Measurements from ENCODE around the gene KLHL13. TPM values are rescaled to one million over a fixed set of nuclear protein-coding genes. Genes with fewer than 3 reads are reported as not detected.

The KLHL13 gene
- polyA plus RNA-seq, 1 experiment = 10.7 TPM

DNA sequence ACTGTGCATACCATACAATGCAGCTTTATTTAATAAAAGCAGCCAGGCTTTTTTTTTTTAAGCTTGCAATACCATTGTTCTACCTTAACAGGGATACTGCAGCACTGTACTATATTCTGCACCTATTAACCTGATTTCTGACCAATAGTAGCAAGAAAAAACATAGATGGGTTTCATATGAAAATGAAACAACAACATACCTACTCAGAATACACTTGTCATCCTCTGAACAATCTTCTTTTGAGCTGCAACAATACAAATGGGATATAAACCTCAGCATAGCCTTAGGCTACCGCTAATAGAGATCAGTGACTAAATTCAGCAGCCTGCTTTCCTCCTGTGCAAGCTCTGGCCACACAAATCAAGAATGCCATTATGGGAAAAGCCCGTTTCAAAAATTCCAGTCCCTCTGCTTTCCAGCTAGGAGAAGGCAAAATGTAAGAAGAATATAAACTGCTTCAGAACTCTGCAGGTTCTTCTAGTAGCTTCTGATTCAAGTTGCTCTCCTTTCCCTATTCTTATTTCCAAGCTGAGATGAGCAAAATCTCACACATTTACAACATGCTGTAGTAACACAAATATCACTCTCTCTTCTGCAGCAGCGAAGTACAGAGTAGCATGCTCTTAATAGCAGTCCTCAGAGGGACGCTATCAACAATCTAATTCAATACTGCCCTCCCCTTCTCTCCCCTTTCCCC lies 143.4 kb downstream of the KLHL13 start:
- POLR2A ChIA-PET = no interaction called here
- no peak overlapping the region for H3K4me3 ChIP-seq (ENCODE audit: low read depth, low read length)

GRCh38 chrX:117972711-117973109 lies 143.9 kb downstream of the KLHL13 start:
- no peak for DNase-seq (ENCODE audit: low read depth, low spot score)
- H3K27me3 ChIP-seq (ENCODE audit: control insufficient read depth, insufficient read depth, low read length) = no peaks in the 10 kb centered on the region
- no peak overlapping the region for H3K27ac ChIP-seq (ENCODE audit: low read depth, low read length)
- TF ChIP-seq CTCF (IDR thresholded peaks at IDR 0.05; ENCODE audit: low read depth, low read length) = no peak
- no peaks in the 10 kb centered on the region for H3K9me3 ChIP-seq (ENCODE audit: control insufficient read depth, insufficient read depth, low read length)
- CTCF ChIA-PET = interaction anchor here (2.1 kb wide), 1 partner anchor 12 kb away, joined by 15 read pairs; no protein-coding TSS in a partner anchor
- no peak overlapping the region for H3K4me3 ChIP-seq (ENCODE audit: low read depth, low read length)
- POLR2A ChIA-PET = no interaction called here

More for the DNA sequence above, 143.4 kb downstream of the KLHL13 start:
- DNase-seq (ENCODE audit: low read depth, low spot score) = no peak
- H3K9me3 ChIP-seq (ENCODE audit: control insufficient read depth, insufficient read depth, low read length) = no peaks in the 10 kb centered on the region
- CTCF ChIA-PET = interaction anchor here (2.1 kb wide), 1 partner anchor 12 kb away, joined by 15 read pairs; no protein-coding TSS in a partner anchor
- TF ChIP-seq CTCF (IDR thresholded peaks at IDR 0.05; ENCODE audit: low read depth, low read length) = no peak
- H3K27me3 ChIP-seq (ENCODE audit: control insufficient read depth, insufficient read depth, low read length) = no peaks in the 10 kb centered on the region
- H3K27ac ChIP-seq (ENCODE audit: low read depth, low read length) = no peak overlapping the region

DNA sequence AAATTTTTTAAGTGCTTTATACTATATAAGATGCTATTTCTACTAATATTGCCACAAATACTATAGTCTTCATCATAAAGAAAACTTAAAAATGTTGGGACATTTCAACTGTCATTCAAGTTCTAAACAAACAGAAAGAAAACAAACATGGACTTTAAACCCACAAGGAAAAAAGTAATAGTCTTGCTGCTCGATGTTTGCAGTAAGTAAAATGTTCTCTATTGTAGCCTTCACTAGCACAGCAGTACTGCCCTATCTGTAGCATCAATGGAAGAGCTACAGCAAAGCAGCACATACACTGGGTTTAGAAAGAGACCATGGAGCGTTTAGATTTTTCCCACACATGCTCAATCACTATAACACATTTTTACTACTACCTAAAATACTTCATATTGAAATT lies 146.8 kb downstream of the KLHL13 start:
- ChIA-PET CTCF (no interaction called here), POLR2A (no interaction called here)
- no peak overlapping the region for H3K27ac ChIP-seq (ENCODE audit: low read depth, low read length)
- H3K4me3 ChIP-seq (ENCODE audit: low read depth, low read length) = no peak overlapping the region
- H3K27me3 ChIP-seq (ENCODE audit: control insufficient read depth, insufficient read depth, low read length) = no peaks in the 10 kb centered on the region
- DNase-seq (ENCODE audit: low read depth, low spot score) = no peak
- H3K9me3 ChIP-seq (ENCODE audit: control insufficient read depth, insufficient read depth, low read length) = no peaks in the 10 kb centered on the region
- no peak for TF ChIP-seq CTCF (IDR thresholded peaks at IDR 0.05; ENCODE audit: low read depth, low read length)

GRCh38 chrX:117969328-117969727 lies 147.3 kb downstream of the KLHL13 start:
- Histone ChIP-seq H3K27ac (ENCODE audit: low read depth, low read length) (no peak overlapping the region), H3K9me3 (ENCODE audit: control insufficient read depth, insufficient read depth, low read length) (no peaks in the 10 kb centered on the region), H3K27me3 (ENCODE audit: control insufficient read depth, insufficient read depth, low read length) (no peaks in the 10 kb centered on the region), H3K4me3 (ENCODE audit: low read depth, low read length) (no peak overlapping the region)
- ChIA-PET CTCF (no interaction called here), POLR2A (no interaction called here)
- TF ChIP-seq CTCF (IDR thresholded peaks at IDR 0.05; ENCODE audit: low read depth, low read length) = no peak
- DNase-seq (ENCODE audit: low read depth, low spot score) = no peak

- DNase-seq (ENCODE audit: low read depth, low spot score) = no peak
- Histone ChIP-seq H3K27ac (ENCODE audit: low read depth, low read length) (no peak overlapping the region), H3K27me3 (ENCODE audit: control insufficient read depth, insufficient read depth, low read length) (no peaks in the 10 kb centered on the region), H3K9me3 (ENCODE audit: control insufficient read depth, insufficient read depth, low read length) (no peaks in the 10 kb centered on the region), H3K4me3 (ENCODE audit: low read depth, low read length) (no peak overlapping the region)
- TF ChIP-seq CTCF (IDR thresholded peaks at IDR 0.05; ENCODE audit: low read depth, low read length) = no peak
- ChIA-PET CTCF (interaction anchor here (0.7 kb wide), 1 partner anchor 26 kb away, joined by 3 read pairs; no protein-coding TSS in a partner anchor), POLR2A (no interaction called here)
These were observed 157.6 kb downstream of the KLHL13 start for GRCh38 chrX:117959045-117959444.

Measured in AG04450 (cell line).